AG20443 (cell line): ENCODE results near the gene LRRC27.

ENCODE experiments used
- DNase-seq: peaks from one replicate; pipeline ENCODE4 v3.0.0; 2012; ENCODE audit warnings: low spot score, mixed read lengths

Gene LRRC27

GRCh38 chr10:132402781-132403241, 70.8 kb downstream of the LRRC27 start:
- DNase-seq: no peak

GRCh38 chr10:132403511-132404168, 71.6 kb downstream of the LRRC27 start:
- no peak for DNase-seq

- no peak for DNase-seq
These were observed 72.3 kb downstream of the LRRC27 start for GRCh38 chr10:132404169-132404880.

GRCh38 chr10:132404911-132405462, 73.0 kb downstream of the LRRC27 start:
- DNase-seq: no peak

- DNase-seq: no peak
These were observed 73.5 kb downstream of the LRRC27 start for GRCh38 chr10:132405463-132405991.

GRCh38 chr10:132406181-132406580, 74.2 kb downstream of the LRRC27 start:
- DNase-seq: no peak

GRCh38 chr10:132406750-132407149, 74.8 kb downstream of the LRRC27 start:
- no peak for DNase-seq

- no peak for DNase-seq
These were observed 75.3 kb downstream of the LRRC27 start for GRCh38 chr10:132407243-132407746.

- peak; percentile 60 for DNase-seq
These were observed 75.9 kb downstream of the LRRC27 start for GRCh38 chr10:132407846-132408278.

- DNase-seq: no peak
These were observed 76.4 kb downstream of the LRRC27 start for GRCh38 chr10:132408367-132408781.

- DNase-seq: no peak
These were observed 77.1 kb downstream of the LRRC27 start for GRCh38 chr10:132408823-132409666.

GRCh38 chr10:132409667-132410028, 77.7 kb downstream of the LRRC27 start:
- no peak for DNase-seq

- DNase-seq: no peak
These were observed 78.2 kb downstream of the LRRC27 start for GRCh38 chr10:132410056-132410778.

- DNase-seq: no peak
These were observed 79.0 kb downstream of the LRRC27 start for GRCh38 chr10:132410779-132411532.

- DNase-seq: peak; percentile 70
These were observed 79.7 kb downstream of the LRRC27 start for GRCh38 chr10:132411561-132412253.

GRCh38 chr10:132412316-132413192, 80.6 kb downstream of the LRRC27 start:
- no peak for DNase-seq

GRCh38 chr10:132413226-132414205, 81.5 kb downstream of the LRRC27 start:
- no peak for DNase-seq
